ENCODE data around the gene INS.
"Not testable (repeated sequence)": the region's sequence is repeated elsewhere in the genome, so short reads cannot be mapped to it uniquely, and the experiment has no call there.

Gene INS

GRCh38 chr11:2130881-2131352 lies 30.1 kb downstream of the INS start:
- DNase-seq: no peak

- DNase-seq: no peak
These were observed 31.2 kb downstream of the INS start for GRCh38 chr11:2129699-2130366.

- no peak for DNase-seq
These were observed 31.7 kb downstream of the INS start for GRCh38 chr11:2129308-2129698.

- no peak for DNase-seq
These were observed 32.3 kb downstream of the INS start for GRCh38 chr11:2128511-2129307.

- DNase-seq: no peak
These were observed 32.9 kb downstream of the INS start for GRCh38 chr11:2128130-2128510.

- DNase-seq: no peak
These were observed 33.4 kb downstream of the INS start for GRCh38 chr11:2127482-2128129.

GRCh38 chr11:2126520-2127085 lies 34.4 kb downstream of the INS start:
- DNase-seq: no peak

GRCh38 chr11:2124736-2125484 lies 36.1 kb downstream of the INS start:
- DNase-seq: not testable (repeated sequence)

GRCh38 chr11:2123628-2123960 lies 37.4 kb downstream of the INS start:
- no peak for DNase-seq

- DNase-seq: no peak
These were observed 37.9 kb downstream of the INS start for GRCh38 chr11:2122907-2123627.

- DNase-seq: peak; percentile 20
These were observed 38.6 kb downstream of the INS start for GRCh38 chr11:2122222-2122906.

GRCh38 chr11:2121227-2122130 lies 39.5 kb downstream of the INS start:
- DNase-seq: no peak

GRCh38 chr11:2120359-2121100 lies 40.5 kb downstream of the INS start:
- no peak for DNase-seq

- no peak for DNase-seq
These were observed 42.3 kb downstream of the INS start for GRCh38 chr11:2118677-2119076.

GRCh38 chr11:2116680-2117079 lies 44.3 kb downstream of the INS start:
- no peak for DNase-seq

GRCh38 chr11:2115308-2115707 lies 45.7 kb downstream of the INS start:
- no peak for DNase-seq

- DNase-seq: no peak
These were observed 46.4 kb downstream of the INS start for GRCh38 chr11:2114430-2115241.

- DNase-seq: no peak
These were observed 47.2 kb downstream of the INS start for GRCh38 chr11:2113776-2114175.

GRCh38 chr11:2110521-2110920 lies 50.5 kb downstream of the INS start:
- no peak for DNase-seq

Measured in activated CD4-positive, alpha-beta T cell treated with anti-CD3 and anti-CD28 coated beads, Interleukin-2, Interleukin-6, amounts not matched to agents 100 ng/mL and 50 ng/mL, durations not matched to agents 16 hours and 8 hours (primary cell).